Sciatic nerve (tissue), 2 donors: ENCODE data around the gene NOL4L. TPM values are rescaled to one million over a fixed set of nuclear protein-coding genes. Genes with fewer than 3 reads are reported as not detected.

Source experiments
- ATAC-seq: fragments of 200-7000 bp; cut with Tn5 transposase; one replicate; pipeline ENCODE4 v1.9.1; 2020; ENCODE audit warnings: mild to moderate bottlenecking, moderate library complexity
- DNase-seq: peaks from one replicate; pipeline ENCODE4 v3.0.0-alpha.2; 2020; ENCODE audit warnings: low spot score
- intact Hi-C: fragments of 100-400 bp; cut with DNase I; formaldehyde crosslinking; loops from one replicate; pipeline ENCODE4 v1.14.2; 2022
- total RNA-seq: library from RNA; stranded (reverse); fragmentation: NEBNext Ultra II Directional; extraction: Animal tissue kit (Norgen Biotek cat#: 25700); gene quantifications from one replicate; pipeline ENCODE4 v1.2.1, GENCODE V29; 2021
- donor health status: DM: no; HTN: no; CAD: no.
- donor health status: DM: no; HTN: no; CAD: no.

Gene NOL4L
- total RNA-seq, 1 donor from 2014 or later = 39.4 TPM

- DNase-seq = no peak
- intact Hi-C loops = no loop called here
- ATAC-seq = no peak
Observed at GRCh38 chr20:32556312-32557184, 28.6 kb downstream of the NOL4L start.

- no peak for DNase-seq
- no peak for ATAC-seq
- intact Hi-C loops = no loop called here
Observed at GRCh38 chr20:32555584-32555983, 29.5 kb downstream of the NOL4L start.

GRCh38 chr20:32554965-32555289 is 30.2 kb downstream of the NOL4L start:
- no peak for ATAC-seq

GRCh38 chr20:32553618-32554017 is 31.5 kb downstream of the NOL4L start:
- intact Hi-C loops = no loop called here
- ATAC-seq = no peak
- DNase-seq = no peak

More at GRCh38 chr20:32554965-32555289, 30.2 kb downstream of the NOL4L start:
- no peak for DNase-seq
- intact Hi-C loops = no loop called here

- DNase-seq (no peak), ATAC-seq (no peak)
- intact Hi-C loops = no loop called here
Observed at GRCh38 chr20:32551693-32552092, 33.4 kb downstream of the NOL4L start.

GRCh38 chr20:32549842-32550241 is 35.3 kb downstream of the NOL4L start:
- DNase-seq = no peak
- ATAC-seq = no peak
- intact Hi-C loops = no loop called here

GRCh38 chr20:32547753-32548034 is 37.4 kb downstream of the NOL4L start:
- no peak for ATAC-seq
- intact Hi-C loops = no loop called here

GRCh38 chr20:32546918-32547752 is 38.0 kb downstream of the NOL4L start:
- intact Hi-C loops = no loop called here
- ATAC-seq = no peak

More at GRCh38 chr20:32547753-32548034, 37.4 kb downstream of the NOL4L start:
- no peak for DNase-seq

GRCh38 chr20:32544893-32545840 is 40.0 kb downstream of the NOL4L start:
- DNase-seq (no peak), ATAC-seq (no peak)
- intact Hi-C loops = no loop called here

More at GRCh38 chr20:32546918-32547752, 38.0 kb downstream of the NOL4L start:
- DNase-seq = no peak

GRCh38 chr20:32544260-32544722 is 40.8 kb downstream of the NOL4L start:
- intact Hi-C loops = no loop called here
- ATAC-seq = no peak
- no peak for DNase-seq

- intact Hi-C loops = no loop called here
- no peak for ATAC-seq
- DNase-seq = no peak
Observed at GRCh38 chr20:32543570-32544259, 41.4 kb downstream of the NOL4L start.

- no peak for ATAC-seq
- intact Hi-C loops = no loop called here
- no peak for DNase-seq
Observed at GRCh38 chr20:32542259-32542615, 42.9 kb downstream of the NOL4L start.

GRCh38 chr20:32541323-32542258 is 43.5 kb downstream of the NOL4L start:
- no peak for ATAC-seq
- DNase-seq = no peak
- intact Hi-C loops = no loop called here

- intact Hi-C loops = no loop called here
- ATAC-seq (no peak), DNase-seq (no peak)
Observed at GRCh38 chr20:32539817-32540675, 45.1 kb downstream of the NOL4L start.

- no peak for ATAC-seq
- intact Hi-C loops = no loop called here
Observed at GRCh38 chr20:32539026-32539816, 45.9 kb downstream of the NOL4L start.

GRCh38 chr20:32538526-32538939 is 46.6 kb downstream of the NOL4L start:
- ATAC-seq (peak; percentile 6), DNase-seq (no peak)
- intact Hi-C loops = no loop called here

More at GRCh38 chr20:32539026-32539816, 45.9 kb downstream of the NOL4L start:
- DNase-seq = no peak
